SU-DHL-6 (cell line): ENCODE results near the gene XIRP1.

ENCODE experiments used
- H2AFZ ChIP-seq: fragments of 200-600 bp; sonication (generic); 2 replicates; pipeline ENCODE4 v1.6.1; 2014; ENCODE audit warnings: low read depth, mild to moderate bottlenecking, moderate library complexity, mixed read lengths, antibody characterized with exemption, low read length; ENCODE audit not compliant: severe bottlenecking
- H3F3A ChIP-seq: fragments of 200-600 bp; shearing (Covaris generic); 2 replicates; pipeline ENCODE4 v1.6.0; 2016; ENCODE audit warnings: antibody characterized with exemption, mild to moderate bottlenecking; ENCODE audit not compliant: insufficient read depth
- H3K27ac ChIP-seq: fragments of 200-600 bp; sonication (generic); 2 replicates; pipeline ENCODE4 v1.5.1; 2016; ENCODE audit warnings: low read depth, mild to moderate bottlenecking, low read length, moderate library complexity, mixed read lengths
- H3K27me3 ChIP-seq: fragments of 200-600 bp; sonication (generic), shearing (Covaris generic); 2 replicates; pipeline ENCODE4 v1.6.0; 2014; ENCODE audit warnings: mild to moderate bottlenecking, low read length
- H3K36me3 ChIP-seq: fragments of 200-600 bp; sonication (generic); 2 replicates; pipeline ENCODE4 v1.6.1; 2014; ENCODE audit warnings: mild to moderate bottlenecking, low read length, mixed read lengths
- H3K4me2 ChIP-seq: fragments of 300-600, 200-600 bp; shearing (Covaris generic), sonication (generic); 2 replicates; pipeline ENCODE4 v1.6.0; 2014; ENCODE audit warnings: low read length, low read depth, mild to moderate bottlenecking; ENCODE audit not compliant: poor library complexity, severe bottlenecking
- H3K4me3 ChIP-seq: fragments of 200-600 bp; sonication (generic); 2 replicates; pipeline ENCODE4 v1.5.1; 2014; ENCODE audit warnings: antibody characterized with exemption, low read length, mild to moderate bottlenecking, mixed read lengths; ENCODE audit not compliant: insufficient read depth, poor library complexity, severe bottlenecking
- H3K79me2 ChIP-seq: fragments of 200-600 bp; sonication (generic); 2 replicates; pipeline ENCODE4 v1.6.1; 2014; ENCODE audit warnings: mild to moderate bottlenecking, low read length, moderate library complexity; ENCODE audit not compliant: insufficient read depth
- H3K9ac ChIP-seq: fragments of 200-600 bp; sonication (generic); 2 replicates; pipeline ENCODE4 v1.7.0; 2014; ENCODE audit warnings: mild to moderate bottlenecking, low read length
- H3K9me2 ChIP-seq: fragments of 200-600 bp; sonication (generic); replicated peaks from 2 replicates; pipeline ENCODE4 v1.6.1; 2014; ENCODE audit warnings: low read length; ENCODE audit not compliant: insufficient read depth
- H3K9me3 ChIP-seq: fragments of 200-600 bp; sonication (generic); 2 replicates; pipeline ENCODE4 v1.6.1; 2014; ENCODE audit warnings: low read length, mixed read lengths; ENCODE audit not compliant: insufficient read depth
- H4K20me1 ChIP-seq: fragments of 200-600 bp; sonication (generic); 2 replicates; pipeline ENCODE4 v1.6.1; 2014; ENCODE audit warnings: low read depth, mild to moderate bottlenecking, antibody characterized with exemption, low read length, moderate library complexity, mixed read lengths
- CTCF ChIP-seq: fragments of 200-600 bp; sonication (generic); IDR thresholded peaks from one replicate; pipeline ENCODE4 v1.5.1; 2017; ENCODE audit warnings: antibody characterized with exemption, mild to moderate bottlenecking, low read length, moderate library complexity; ENCODE audit not compliant: insufficient read depth, poor library complexity, severe bottlenecking
- EZH2phosphoT487 ChIP-seq: fragments of 200-600 bp; sonication (generic), shearing (Covaris generic); conservative IDR thresholded peaks from 2 replicates; pipeline ENCODE4 v1.6.1; 2018; ENCODE audit warnings: mild to moderate bottlenecking, antibody characterized with exemption, low read length, moderate library complexity, mixed read lengths

XIRP1 gene

GRCh38 chr3:39133822-39134221 lies 58.6 kb downstream of the XIRP1 start:
- TF ChIP-seq CTCF (no peak), EZH2phosphoT487 (no peak)
- Histone ChIP-seq H3K9ac (no peak overlapping the region), H3K79me2 (no peaks in the 10 kb centered on the region), H3K9me3 (no peaks in the 10 kb centered on the region), H3K36me3 (no peaks in the 10 kb centered on the region), H3K27me3 (no peaks in the 10 kb centered on the region), H3K4me3 (no peak overlapping the region), H3K9me2 (no peaks in the 10 kb centered on the region), H4K20me1 (no peaks in the 10 kb centered on the region), H3K27ac (no peak overlapping the region), H3K4me2 (no peak overlapping the region), H2AFZ (no peak overlapping the region), H3F3A (no peaks in the 10 kb centered on the region)
